22Rv1 (cell line): Measurements from ENCODE around the gene PTP4A1.
A peak's percentile ranks its signal among the peaks of the same experiment; 100 is the strongest.

ENCODE experiments used
- H3K27ac ChIP-seq: fragments of 450-650 bp; 2 replicates; pipeline ENCODE4 v1.5.1; 2017
- ZFX ChIP-seq: fragments of 450-650 bp; IDR thresholded peaks from 2 replicates; pipeline ENCODE4 v1.6.1; 2017; ENCODE audit warnings: antibody characterized with exemption, borderline replicate concordance
- TF ChIP-seq, protein P1 (sequence below): fragments of 450-650 bp; IDR thresholded peaks from 2 replicates; pipeline ENCODE4 v1.5.1; 2017; ENCODE audit warnings: mild to moderate bottlenecking

Gene PTP4A1

DNA sequence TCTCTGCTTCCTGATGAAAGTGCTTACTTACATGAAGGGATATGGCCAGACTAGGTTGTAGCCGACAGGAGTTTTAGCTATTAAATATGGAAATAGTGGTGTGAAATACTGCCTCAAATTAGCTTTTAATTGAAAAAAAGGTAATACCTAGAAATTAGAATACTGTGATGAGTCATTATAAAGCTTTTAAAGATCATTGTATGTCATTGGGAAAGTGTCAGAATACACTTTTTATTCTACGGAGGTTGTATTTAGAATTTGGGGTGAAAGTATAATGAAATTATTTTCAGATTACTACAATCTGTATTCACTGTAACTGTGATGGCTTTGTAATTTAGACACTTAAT, 2.2 kb downstream of the PTP4A1 start:
- H3K27ac ChIP-seq, result peak overlapping the region; percentile 99

DNA sequence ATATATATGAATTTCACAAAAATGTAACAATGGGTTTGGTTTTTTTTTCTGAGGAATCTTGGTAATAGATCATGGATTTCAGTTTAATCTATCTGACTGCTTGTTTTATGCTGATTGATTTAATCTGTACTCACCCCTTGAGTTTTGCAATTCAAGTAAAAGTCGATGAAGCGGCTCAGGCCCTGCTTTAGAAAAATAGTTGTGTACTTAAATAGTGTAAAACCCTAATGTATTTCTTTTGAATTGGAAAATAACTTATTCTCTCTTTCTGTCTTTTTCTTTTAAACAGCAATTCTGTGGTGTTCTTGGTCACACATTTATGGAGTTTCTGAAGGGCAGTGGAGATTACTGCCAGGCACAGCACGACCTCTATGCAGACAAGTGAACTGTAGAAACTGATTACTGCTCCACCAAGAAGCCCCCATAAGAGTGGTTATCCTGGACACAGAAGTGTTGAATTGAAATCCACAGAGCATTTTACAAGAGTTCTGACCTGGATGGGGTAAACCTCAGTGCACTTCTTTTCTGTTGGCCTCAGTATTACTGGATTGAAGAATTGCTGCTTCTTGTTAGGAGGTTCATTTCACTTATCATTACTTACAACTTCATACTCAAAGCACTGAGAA, 4.0 kb downstream of the PTP4A1 start:
- TF ChIP-seq ZFX, result no peak
- TF ChIP-seq, protein P1, sequence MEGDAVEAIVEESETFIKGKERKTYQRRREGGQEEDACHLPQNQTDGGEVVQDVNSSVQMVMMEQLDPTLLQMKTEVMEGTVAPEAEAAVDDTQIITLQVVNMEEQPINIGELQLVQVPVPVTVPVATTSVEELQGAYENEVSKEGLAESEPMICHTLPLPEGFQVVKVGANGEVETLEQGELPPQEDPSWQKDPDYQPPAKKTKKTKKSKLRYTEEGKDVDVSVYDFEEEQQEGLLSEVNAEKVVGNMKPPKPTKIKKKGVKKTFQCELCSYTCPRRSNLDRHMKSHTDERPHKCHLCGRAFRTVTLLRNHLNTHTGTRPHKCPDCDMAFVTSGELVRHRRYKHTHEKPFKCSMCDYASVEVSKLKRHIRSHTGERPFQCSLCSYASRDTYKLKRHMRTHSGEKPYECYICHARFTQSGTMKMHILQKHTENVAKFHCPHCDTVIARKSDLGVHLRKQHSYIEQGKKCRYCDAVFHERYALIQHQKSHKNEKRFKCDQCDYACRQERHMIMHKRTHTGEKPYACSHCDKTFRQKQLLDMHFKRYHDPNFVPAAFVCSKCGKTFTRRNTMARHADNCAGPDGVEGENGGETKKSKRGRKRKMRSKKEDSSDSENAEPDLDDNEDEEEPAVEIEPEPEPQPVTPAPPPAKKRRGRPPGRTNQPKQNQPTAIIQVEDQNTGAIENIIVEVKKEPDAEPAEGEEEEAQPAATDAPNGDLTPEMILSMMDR, result no peak
- 0 out of 2 replicates have a peak overlapping the region, but pooled peaks have one; percentile 5 for H3K27ac ChIP-seq

More for the DNA sequence above, 2.2 kb downstream of the PTP4A1 start:
- TF ChIP-seq, protein P1, result peak; percentile 37
- TF ChIP-seq ZFX, result no peak

DNA sequence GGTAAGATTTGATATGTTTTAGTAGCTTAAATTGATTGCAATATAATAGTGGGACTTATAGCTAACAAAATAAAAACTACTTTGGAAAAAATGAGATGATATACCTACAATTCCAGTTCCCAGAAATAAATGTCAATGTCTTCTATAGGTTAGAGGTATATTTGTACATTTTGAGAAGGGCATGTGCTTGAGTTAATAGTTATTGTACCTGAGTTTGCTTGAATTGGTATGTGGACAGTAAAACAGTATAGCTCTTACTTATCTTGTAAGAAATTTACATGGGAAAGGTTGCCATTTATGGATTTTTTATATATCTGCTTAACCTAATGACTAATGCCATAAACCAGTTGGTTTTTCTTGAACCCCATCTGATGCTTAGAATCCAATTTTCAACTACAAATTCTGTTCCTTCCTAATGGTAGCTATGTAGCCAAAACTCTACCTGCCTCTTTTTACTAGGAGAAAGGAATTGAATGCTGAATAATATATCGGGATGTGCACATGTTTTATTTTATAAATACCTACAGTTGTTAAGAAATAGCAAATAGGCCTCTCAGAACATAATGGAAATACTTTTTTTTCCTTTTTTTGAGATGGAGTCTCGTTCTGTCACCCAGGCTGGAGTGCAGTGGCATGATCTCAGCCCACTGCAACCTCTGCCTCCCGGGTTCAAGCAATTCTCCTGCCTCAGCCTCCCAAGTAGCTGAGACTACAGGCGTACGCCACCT, 4.9 kb downstream of the PTP4A1 start:
- TF ChIP-seq ZFX, result no peak
- TF ChIP-seq, protein P1, result no peak
- H3K27ac ChIP-seq, result peak overlapping the region; percentile 5; the same call in 1 of the 2 replicates

DNA sequence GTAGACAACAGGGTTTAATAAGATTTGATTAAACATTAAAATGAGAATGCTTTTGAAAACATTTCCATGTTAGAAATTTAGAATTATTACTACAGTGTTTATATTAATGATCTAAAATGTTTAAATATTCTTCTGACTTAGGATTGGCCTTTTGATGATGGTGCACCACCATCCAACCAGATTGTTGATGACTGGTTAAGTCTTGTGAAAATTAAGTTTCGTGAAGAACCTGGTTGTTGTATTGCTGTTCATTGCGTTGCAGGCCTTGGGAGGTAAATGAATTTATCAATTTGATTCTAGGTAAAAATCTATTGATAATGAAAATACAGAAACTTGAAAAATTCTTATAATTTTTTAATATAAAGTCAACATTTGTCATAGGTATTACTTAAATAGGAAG, 6.5 kb downstream of the PTP4A1 start:
- TF ChIP-seq, protein P1, result no peak
- no peak for TF ChIP-seq ZFX
- no peak overlapping the region for H3K27ac ChIP-seq

DNA sequence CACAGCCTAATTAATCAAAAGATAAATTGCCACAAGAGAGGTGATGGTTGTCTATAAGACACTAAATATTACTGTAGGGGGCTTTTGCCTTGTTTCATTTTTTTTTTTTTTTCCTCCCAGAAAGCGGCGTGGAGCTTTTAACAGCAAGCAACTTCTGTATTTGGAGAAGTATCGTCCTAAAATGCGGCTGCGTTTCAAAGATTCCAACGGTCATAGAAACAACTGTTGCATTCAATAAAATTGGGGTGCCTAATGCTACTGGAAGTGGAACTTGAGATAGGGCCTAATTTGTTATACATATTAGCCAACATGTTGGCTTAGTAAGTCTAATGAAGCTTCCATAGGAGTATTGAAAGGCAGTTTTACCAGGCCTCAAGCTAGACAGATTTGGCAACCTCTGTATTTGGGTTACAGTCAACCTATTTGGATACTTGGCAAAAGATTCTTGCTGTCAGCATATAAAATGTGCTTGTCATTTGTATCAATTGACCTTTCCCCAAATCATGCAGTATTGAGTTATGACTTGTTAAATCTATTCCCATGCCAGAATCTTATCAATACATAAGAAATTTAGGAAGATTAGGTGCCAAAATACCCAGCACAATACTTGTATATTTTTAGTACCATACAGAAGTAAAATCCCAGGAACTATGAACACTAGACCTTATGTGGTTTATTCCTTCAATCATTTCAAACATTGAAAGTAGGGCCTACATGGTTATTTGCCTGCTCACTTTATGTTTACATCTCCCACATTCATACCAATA, 7.8 kb downstream of the PTP4A1 start:
- no peak for TF ChIP-seq ZFX
- no peak overlapping the region; the same call in 1 of the 2 replicates for H3K27ac ChIP-seq

DNA sequence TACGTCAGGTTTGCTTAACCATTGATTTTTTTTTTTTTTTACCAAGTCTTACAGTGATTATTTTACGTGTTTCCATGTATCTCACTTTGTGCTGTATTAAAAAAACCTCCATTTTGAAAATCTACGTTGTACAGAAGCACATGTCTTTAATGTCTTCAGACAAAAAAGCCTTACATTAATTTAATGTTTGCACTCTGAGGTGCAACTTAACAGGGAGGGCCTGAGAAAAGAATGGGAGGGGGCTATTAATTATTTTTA, 8.4 kb downstream of the PTP4A1 start:
- no peak for TF ChIP-seq ZFX
- TF ChIP-seq, protein P1, result no peak

DNA sequence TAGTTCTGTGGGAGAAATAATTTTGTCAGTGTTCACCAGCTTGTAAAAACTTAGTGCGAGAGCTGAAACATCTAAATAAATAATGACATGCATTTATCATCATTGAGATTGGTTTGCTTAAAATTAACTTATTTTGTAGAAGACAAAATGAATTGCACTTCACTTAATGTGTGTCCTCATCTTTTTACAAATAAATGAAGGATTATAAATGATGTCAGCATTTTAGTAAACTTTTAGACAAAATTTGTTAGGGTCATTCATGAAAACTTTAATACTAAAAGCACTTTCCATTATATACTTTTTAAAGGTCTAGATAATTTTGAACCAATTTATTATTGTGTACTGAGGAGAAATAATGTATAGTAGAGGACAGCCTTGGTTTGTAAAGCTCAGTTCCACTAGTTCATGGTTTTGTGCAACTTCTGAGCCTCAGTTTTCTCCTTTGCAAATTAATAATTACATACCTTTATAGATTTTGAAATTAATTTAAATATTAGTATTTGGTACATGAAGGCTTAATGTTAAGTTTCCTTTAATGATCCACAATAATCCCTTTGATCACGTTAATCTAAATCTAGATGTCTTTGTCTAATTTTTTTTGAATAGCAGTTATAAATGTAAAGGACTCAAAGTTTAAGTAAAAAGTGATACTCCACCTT, 9.2 kb downstream of the PTP4A1 start:
- no peak overlapping the region; the same call in 1 of the 2 replicates for H3K27ac ChIP-seq

More for the DNA sequence above, 8.4 kb downstream of the PTP4A1 start:
- no peak overlapping the region; the same call in 1 of the 2 replicates for H3K27ac ChIP-seq

More for the DNA sequence above, 9.2 kb downstream of the PTP4A1 start:
- TF ChIP-seq, protein P1, result no peak
- TF ChIP-seq ZFX, result no peak
